ENCODE data around the gene OR2G2.

OR2G2 gene

GRCh38 chr1:247638781-247639180, 50.6 kb downstream of the OR2G2 start:
- H3K4me1 ChIP-seq (ENCODE audit: control insufficient read depth, insufficient read depth, low read length, poor library complexity, severe bottlenecking) = no peaks in the 10 kb centered on the region
- H3K36me3 ChIP-seq (ENCODE audit: control insufficient read depth, insufficient read depth, low read length) = no peaks in the 10 kb centered on the region
- H3K4me3 ChIP-seq (ENCODE audit: insufficient read depth, low read depth, low read length, poor library complexity, severe bottlenecking) = no peak overlapping the region
- H3K27ac ChIP-seq (ENCODE audit: insufficient read depth, low read length, poor library complexity, severe bottlenecking) = no peak overlapping the region
- no peaks in the 10 kb centered on the region for H3K27me3 ChIP-seq (replicated peaks; ENCODE audit: control insufficient read depth, insufficient read depth, low read length, poor library complexity, severe bottlenecking)
- DNase-seq = no peak
- H3K9me3 ChIP-seq (ENCODE audit: control insufficient read depth, low read length) = no peaks in the 10 kb centered on the region
